Coronary artery (tissue), 2 donors: ENCODE measurements around the gene ARAP3.
A peak's percentile ranks its signal among the peaks of the same experiment; 100 is the strongest.

Experiments used
- DNase-seq: peaks from one replicate; pipeline ENCODE4 v3.0.0-alpha.2; 2017; ENCODE audit warnings: low spot score
- H3K27ac ChIP-seq, 2 donors: fragments of 200-600 bp; sonication (generic); one replicate each; pipeline ENCODE4 v1.5.1; 2016 to 2019
- H3K4me3 ChIP-seq: fragments of 200-600 bp; sonication (generic); 2 replicates; pipeline ENCODE4 v1.5.1; 2016; ENCODE audit warnings: mild to moderate bottlenecking, moderate library complexity
- CTCF ChIP-seq: fragments of 200-600 bp; sonication (generic); IDR thresholded peaks from one replicate; pipeline ENCODE4 v1.5.1; 2019; ENCODE audit warnings: antibody characterized with exemption

Gene ARAP3

GRCh38 chr5:141662028-141662427 lies 20.0 kb downstream of the ARAP3 start:
- no peak overlapping the region for H3K27ac ChIP-seq
- H3K4me3 ChIP-seq, result no peak overlapping the region
- no peak for DNase-seq
- no peak for TF ChIP-seq CTCF

GRCh38 chr5:141657937-141658545 lies 24.0 kb downstream of the ARAP3 start:
- Histone ChIP-seq H3K4me3 (no peak overlapping the region), H3K27ac (no peak overlapping the region)
- no peak for DNase-seq
- TF ChIP-seq CTCF, result no peak

GRCh38 chr5:141657404-141657803 lies 24.6 kb downstream of the ARAP3 start:
- no peak overlapping the region for H3K27ac ChIP-seq
- no peak overlapping the region for H3K4me3 ChIP-seq
- DNase-seq, result no peak
- no peak for TF ChIP-seq CTCF

- no peak overlapping the region for H3K4me3 ChIP-seq
Measured at GRCh38 chr5:141656396-141656795, 25.6 kb downstream of the ARAP3 start.

GRCh38 chr5:141655020-141655419 lies 27.0 kb downstream of the ARAP3 start:
- TF ChIP-seq CTCF, result no peak
- DNase-seq, result no peak
- no peak overlapping the region for H3K27ac ChIP-seq
- no peak overlapping the region for H3K4me3 ChIP-seq

More at GRCh38 chr5:141656396-141656795, 25.6 kb downstream of the ARAP3 start:
- no peak for TF ChIP-seq CTCF
- no peak overlapping the region for H3K27ac ChIP-seq
- DNase-seq, result no peak

GRCh38 chr5:141654298-141654697 lies 27.7 kb downstream of the ARAP3 start:
- no peak overlapping the region for H3K27ac ChIP-seq
- no peak for TF ChIP-seq CTCF

DNA sequence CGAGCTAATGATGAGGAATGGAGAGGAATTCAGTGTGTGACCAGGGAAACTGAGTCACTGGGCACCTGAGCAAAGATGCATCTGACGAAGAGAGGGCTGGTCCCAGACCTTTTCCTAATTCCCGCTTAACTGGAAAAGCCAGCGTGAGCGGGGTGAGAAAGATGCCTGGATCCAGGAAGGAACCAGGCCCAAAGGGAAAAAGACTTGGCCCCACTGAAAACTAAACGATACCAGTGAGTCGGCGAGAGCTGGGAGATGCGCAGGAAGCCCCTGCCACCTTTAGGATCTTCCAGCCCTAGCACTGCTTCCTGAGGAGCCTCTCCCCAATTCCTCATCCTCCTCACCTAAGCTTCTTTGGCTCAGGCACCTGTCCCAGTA lies 30.3 kb downstream of the ARAP3 start:
- no peak for DNase-seq
- no peak for TF ChIP-seq CTCF
- peak overlapping the region in 1 of 2 donors; percentile 81 for H3K27ac ChIP-seq
- H3K4me3 ChIP-seq, result peak overlapping the region; percentile 85

More at GRCh38 chr5:141654298-141654697, 27.7 kb downstream of the ARAP3 start:
- H3K4me3 ChIP-seq, result no peak overlapping the region
- no peak for DNase-seq
